ENCODE measurements around the gene TOMM40.

Gene TOMM40

DNA sequence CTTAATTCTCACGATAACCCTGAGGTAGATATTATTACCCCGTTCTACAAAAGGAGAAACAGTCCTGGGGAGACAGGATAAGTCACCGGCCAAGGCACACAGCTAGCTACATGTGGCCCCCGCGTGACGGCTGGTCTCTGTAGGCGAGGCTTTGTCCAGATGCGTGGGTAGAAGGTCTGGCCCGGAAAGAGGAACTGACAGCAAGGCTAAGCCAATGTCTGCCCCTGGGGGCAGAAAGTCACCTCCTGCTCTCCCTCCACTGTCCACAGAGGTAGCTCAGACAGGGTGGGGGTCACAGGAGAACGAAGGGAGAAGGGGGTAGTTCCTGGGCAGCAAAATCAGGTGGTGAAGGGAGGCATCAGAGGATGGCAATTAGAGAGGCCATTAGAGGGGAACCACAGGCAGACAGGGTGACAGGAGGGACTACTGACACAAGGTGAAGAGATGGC lies 52.8 kb downstream of the TOMM40 start:
- DNase-seq (ENCODE audit: insufficient read length, low spot score), result no peak
- no peak for TF ChIP-seq CTCF (IDR thresholded peaks at IDR 0.05; ENCODE audit: insufficient read depth, missing control alignments)
- no peak for FAIRE-seq

GRCh38 chr19:44947041-44947581 lies 56.1 kb downstream of the TOMM40 start:
- FAIRE-seq, result no peak
- no peak for DNase-seq (ENCODE audit: insufficient read length, low spot score)
- TF ChIP-seq CTCF (IDR thresholded peaks at IDR 0.05; ENCODE audit: insufficient read depth, missing control alignments), result no peak

GRCh38 chr19:44948237-44948636 lies 57.2 kb downstream of the TOMM40 start:
- FAIRE-seq, result no peak
- DNase-seq (ENCODE audit: insufficient read length, low spot score), result no peak
- no peak for TF ChIP-seq CTCF (IDR thresholded peaks at IDR 0.05; ENCODE audit: insufficient read depth, missing control alignments)

- FAIRE-seq (no peak), DNase-seq (ENCODE audit: insufficient read length, low spot score) (no peak)
- no peak for TF ChIP-seq CTCF (IDR thresholded peaks at IDR 0.05; ENCODE audit: insufficient read depth, missing control alignments)
Measured at GRCh38 chr19:44948763-44949374, 57.8 kb downstream of the TOMM40 start.

DNA sequence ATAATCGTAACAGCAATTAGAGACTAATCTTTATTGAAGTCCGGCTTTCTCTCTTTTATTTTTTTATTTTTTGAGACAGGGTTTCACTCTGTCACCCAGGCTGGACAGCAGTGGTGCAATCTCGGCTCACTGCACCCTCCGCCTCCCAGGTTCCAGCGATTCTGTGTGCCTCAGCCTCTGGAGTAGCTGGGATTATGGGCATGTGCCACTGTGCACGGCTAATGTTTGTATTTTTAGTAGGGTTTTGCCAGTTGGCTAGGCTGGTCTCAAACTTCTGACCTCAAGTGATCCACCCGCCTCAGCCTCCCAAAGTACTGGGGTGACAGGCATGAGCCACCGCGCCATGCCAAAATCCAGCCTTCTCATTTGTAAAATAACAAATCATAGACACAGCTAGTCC lies 58.5 kb downstream of the TOMM40 start:
- no peak for TF ChIP-seq CTCF (IDR thresholded peaks at IDR 0.05; ENCODE audit: insufficient read depth, missing control alignments)
- DNase-seq (ENCODE audit: insufficient read length, low spot score) (no peak), FAIRE-seq (no peak)

- FAIRE-seq, result no peak
- TF ChIP-seq CTCF (IDR thresholded peaks at IDR 0.05; ENCODE audit: insufficient read depth, missing control alignments), result peak; percentile 88
Measured at GRCh38 chr19:44951179-44952159, 60.4 kb downstream of the TOMM40 start.

More at GRCh38 chr19:44951179-44952159, 60.4 kb downstream of the TOMM40 start:
- peak; percentile 88 for DNase-seq (ENCODE audit: insufficient read length, low spot score)

All from D721Med (cell line).